Measurements from ENCODE around the gene SLC44A5. TPM values are rescaled to one million over a fixed set of nuclear protein-coding genes. Genes with fewer than 3 reads are reported as not detected.

Gene SLC44A5
- total and polyA plus RNA-seq, 10 of the 15 experiments (the other 5 are each of a cell fraction or from before 2014, with no cell fraction given), result 0.04 to 1.3 TPM; not detected in 8

DNA sequence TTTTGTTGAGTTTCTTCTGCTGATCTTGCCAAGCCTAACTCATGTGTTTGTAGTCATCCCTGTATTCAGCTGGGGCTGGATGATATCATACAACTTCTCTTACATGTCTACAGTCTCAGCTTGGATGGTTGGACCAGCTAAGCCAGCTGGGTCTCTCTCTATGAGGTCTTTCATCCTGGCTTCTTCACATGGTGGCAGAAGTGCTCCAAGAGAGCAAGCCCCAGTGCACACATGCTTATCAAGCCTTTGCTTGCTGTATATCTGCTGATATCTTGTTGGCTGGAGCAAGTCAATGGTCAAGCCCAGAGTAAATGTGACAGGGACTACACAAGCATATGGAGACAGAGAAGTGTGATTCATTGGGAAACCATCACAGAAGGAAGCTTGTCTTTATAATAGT lies 29.2 kb upstream of the SLC44A5 start:
- in situ Hi-C loops (cut with MboI) (no loop called here), intact Hi-C loops (cut with micrococcal nuclease; ENCODE audit: unreplicated experiment) (no loop called here)
- no peaks in the 10 kb centered on the region for H3K27me3 ChIP-seq (replicated peaks in 1 of 2; ENCODE audit: control insufficient read depth in 2 of 2, insufficient read depth in 2 of 2, low read length in 1 of 2)
- no peak overlapping the region for H3K9ac ChIP-seq (ENCODE audit: control insufficient read depth, insufficient read depth, low read length)
- H4K20me1 ChIP-seq (ENCODE audit: control insufficient read depth, insufficient read depth), result no peaks in the 10 kb centered on the region
- H3K79me2 ChIP-seq (ENCODE audit: control insufficient read depth, insufficient read depth, low read length), result no peaks in the 10 kb centered on the region
- H3K27ac ChIP-seq (ENCODE audit: control insufficient read depth, insufficient read depth), result no peak overlapping the region
- ChIA-PET POLR2A (no interaction called here), CTCF (no interaction called here), RAD21 (ENCODE audit: unreplicated experiment) (no interaction called here), SMC1A (ENCODE audit: uncharacterized antibody, unreplicated experiment) (no interaction called here)
- TF ChIP-seq CTCF (IDR thresholded peaks at IDR 0.05 in 2 of 3, conservative IDR thresholded peaks at IDR 0.05 in 1 of 3; ENCODE audit: control insufficient read depth in 2 of 3, extremely low read depth in 1 of 3, insufficient read depth in 1 of 3, low read depth in 3 of 3, low read length in 3 of 3) (peak in 1 of 3 experiments; percentile 20; a peak in 2 of 6 replicates), CBX5 (IDR thresholded peaks at IDR 0.05; ENCODE audit: low read depth) (no peak), HSF1 (IDR thresholded peaks at IDR 0.05; ENCODE audit: low read depth, low read length) (no peak), RAD21 (IDR thresholded peaks at IDR 0.05; ENCODE audit: insufficient read depth, low read depth, low read length) (peak; percentile 48; the same call in 1 of the 2 replicates), YY1 (IDR thresholded peaks at IDR 0.05; ENCODE audit: low read depth, low read length) (no peak), RELA (IDR thresholded peaks at IDR 0.05; ENCODE audit: borderline replicate concordance, partially characterized antibody) (no peak), PBX3 (IDR thresholded peaks at IDR 0.05; ENCODE audit: insufficient replicate concordance, low read depth, low read length) (no peak)
- TF ChIP-seq, protein P1, sequence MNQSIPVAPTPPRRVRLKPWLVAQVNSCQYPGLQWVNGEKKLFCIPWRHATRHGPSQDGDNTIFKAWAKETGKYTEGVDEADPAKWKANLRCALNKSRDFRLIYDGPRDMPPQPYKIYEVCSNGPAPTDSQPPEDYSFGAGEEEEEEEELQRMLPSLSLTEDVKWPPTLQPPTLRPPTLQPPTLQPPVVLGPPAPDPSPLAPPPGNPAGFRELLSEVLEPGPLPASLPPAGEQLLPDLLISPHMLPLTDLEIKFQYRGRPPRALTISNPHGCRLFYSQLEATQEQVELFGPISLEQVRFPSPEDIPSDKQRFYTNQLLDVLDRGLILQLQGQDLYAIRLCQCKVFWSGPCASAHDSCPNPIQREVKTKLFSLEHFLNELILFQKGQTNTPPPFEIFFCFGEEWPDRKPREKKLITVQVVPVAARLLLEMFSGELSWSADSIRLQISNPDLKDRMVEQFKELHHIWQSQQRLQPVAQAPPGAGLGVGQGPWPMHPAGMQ (IDR thresholded peaks at IDR 0.05; ENCODE audit: borderline replicate concordance), result no peak
- TF ChIP-seq, protein P2, sequence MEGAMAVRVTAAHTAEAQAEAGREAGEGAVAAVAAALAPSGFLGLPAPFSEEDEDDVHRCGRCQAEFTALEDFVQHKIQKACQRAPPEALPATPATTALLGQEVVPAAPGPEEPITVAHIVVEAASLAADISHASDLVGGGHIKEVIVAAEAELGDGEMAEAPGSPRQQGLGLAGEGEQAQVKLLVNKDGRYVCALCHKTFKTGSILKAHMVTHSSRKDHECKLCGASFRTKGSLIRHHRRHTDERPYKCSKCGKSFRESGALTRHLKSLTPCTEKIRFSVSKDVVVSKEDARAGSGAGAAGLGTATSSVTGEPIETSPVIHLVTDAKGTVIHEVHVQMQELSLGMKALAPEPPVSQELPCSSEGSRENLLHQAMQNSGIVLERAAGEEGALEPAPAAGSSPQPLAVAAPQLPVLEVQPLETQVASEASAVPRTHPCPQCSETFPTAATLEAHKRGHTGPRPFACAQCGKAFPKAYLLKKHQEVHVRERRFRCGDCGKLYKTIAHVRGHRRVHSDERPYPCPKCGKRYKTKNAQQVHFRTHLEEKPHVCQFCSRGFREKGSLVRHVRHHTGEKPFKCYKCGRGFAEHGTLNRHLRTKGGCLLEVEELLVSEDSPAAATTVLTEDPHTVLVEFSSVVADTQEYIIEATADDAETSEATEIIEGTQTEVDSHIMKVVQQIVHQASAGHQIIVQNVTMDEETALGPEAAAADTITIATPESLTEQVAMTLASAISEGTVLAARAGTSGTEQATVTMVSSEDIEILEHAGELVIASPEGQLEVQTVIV (IDR thresholded peaks at IDR 0.05; ENCODE audit: borderline replicate concordance, partially characterized antibody), result no peak
- TF ChIP-seq, protein P3, sequence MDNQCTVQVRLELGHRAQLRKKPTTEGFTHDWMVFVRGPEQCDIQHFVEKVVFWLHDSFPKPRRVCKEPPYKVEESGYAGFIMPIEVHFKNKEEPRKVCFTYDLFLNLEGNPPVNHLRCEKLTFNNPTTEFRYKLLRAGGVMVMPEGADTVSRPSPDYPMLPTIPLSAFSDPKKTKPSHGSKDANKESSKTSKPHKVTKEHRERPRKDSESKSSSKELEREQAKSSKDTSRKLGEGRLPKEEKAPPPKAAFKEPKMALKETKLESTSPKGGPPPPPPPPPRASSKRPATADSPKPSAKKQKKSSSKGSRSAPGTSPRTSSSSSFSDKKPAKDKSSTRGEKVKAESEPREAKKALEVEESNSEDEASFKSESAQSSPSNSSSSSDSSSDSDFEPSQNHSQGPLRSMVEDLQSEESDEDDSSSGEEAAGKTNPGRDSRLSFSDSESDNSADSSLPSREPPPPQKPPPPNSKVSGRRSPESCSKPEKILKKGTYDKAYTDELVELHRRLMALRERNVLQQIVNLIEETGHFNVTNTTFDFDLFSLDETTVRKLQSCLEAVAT (IDR thresholded peaks at IDR 0.05), result no peak
- no peaks in the 10 kb centered on the region for H3K36me3 ChIP-seq (ENCODE audit: control insufficient read depth in 2 of 2, insufficient read depth in 2 of 2, low read length in 1 of 2)
- peak; percentile 20; the same call in 1 of the 3 replicates for ATAC-seq
- no peaks in the 10 kb centered on the region for H3K4me1 ChIP-seq (ENCODE audit: control insufficient read depth, insufficient read depth, low read length)
- BruUV-seq (replicated peaks), result no TSS peak
- no peak overlapping the region for H2AFZ ChIP-seq (ENCODE audit: control insufficient read depth, low read depth, low read length)
- no peak overlapping the region for H3K4me2 ChIP-seq (ENCODE audit: control insufficient read depth, insufficient read depth)
- no peaks in the 10 kb centered on the region for H3K9me3 ChIP-seq (replicated peaks; ENCODE audit: control insufficient read depth, insufficient read depth, low read length)
- no peak overlapping the region for H3K4me3 ChIP-seq
- DNase-seq (ENCODE audit: low read depth, low spot score), result no peak
- no peak for FAIRE-seq

All from GM12878 (cell line).